Epithelial cell of proximal tubule (primary cell): Measurements from ENCODE around the gene KLF16. TPM values are rescaled to one million over a fixed set of nuclear protein-coding genes. Genes with fewer than 3 reads are reported as not detected.

Experiments used
- DNase-seq: peaks from one replicate; pipeline ENCODE4 v3.0.0-alpha.2; 2011; ENCODE audit warnings: low read depth
- H3K4me3 ChIP-seq: 2 replicates; pipeline ENCODE4 v1.5.1; 2011; ENCODE audit warnings: low read depth, mild to moderate bottlenecking, low read length
- total RNA-seq: library from RNA; depleted of rRNA; stranded (reverse); fragments of >200 nt; gene quantifications from 2 replicates; pipeline ENCODE4 v1.2.3, GENCODE V29; 2015
- TF ChIP-seq, protein P1 (sequence below): conservative IDR thresholded peaks from 2 replicates; pipeline ENCODE4 v1.5.1; 2012; ENCODE audit warnings: low read depth, mild to moderate bottlenecking, low read length

The KLF16 gene
- total RNA-seq, 1 donor from 2014 or later = 28.1 TPM

DNA sequence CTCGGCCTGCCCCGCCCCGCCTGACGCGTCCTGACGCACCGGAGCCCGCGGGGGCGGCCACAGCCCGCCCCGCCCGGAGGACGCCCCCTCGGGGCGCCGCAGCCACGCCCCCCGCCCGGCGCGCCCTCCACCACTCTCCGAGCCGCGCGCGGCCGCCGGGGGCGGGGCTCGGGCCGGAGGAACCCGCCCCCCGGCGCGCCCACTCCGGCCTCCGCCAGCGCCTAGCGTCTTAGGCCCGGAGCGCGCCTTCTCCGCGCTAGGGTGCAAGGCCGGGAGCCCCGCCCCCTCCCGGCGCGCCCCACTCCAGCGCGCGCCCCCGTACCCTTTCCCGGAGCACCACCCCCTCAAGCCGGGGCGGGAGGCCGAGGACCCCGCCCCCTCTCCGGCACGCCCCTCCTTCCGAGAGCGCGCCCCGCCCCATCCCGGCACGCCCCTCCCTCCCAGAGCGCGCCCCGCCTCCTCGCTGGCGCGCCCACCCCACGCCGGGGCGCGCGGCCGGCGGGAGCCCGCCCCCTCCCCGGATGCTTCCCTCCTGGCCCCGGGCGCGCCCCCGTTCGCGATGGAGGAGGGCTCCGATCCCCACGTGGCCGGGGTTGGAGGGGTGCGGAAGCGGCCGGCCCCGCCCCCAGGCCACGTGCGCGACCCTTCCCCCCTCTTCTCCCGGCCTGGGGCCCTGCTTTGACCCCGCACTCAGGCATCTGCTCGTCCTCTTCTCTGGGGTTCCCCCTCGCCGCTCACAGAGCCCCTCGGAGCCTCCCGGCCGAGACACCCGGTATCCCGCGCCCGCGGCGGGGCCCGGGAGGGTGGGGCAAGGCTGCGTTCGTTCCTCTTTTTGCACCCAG lies 480 bp upstream of the KLF16 start:
- TF ChIP-seq, protein P1, sequence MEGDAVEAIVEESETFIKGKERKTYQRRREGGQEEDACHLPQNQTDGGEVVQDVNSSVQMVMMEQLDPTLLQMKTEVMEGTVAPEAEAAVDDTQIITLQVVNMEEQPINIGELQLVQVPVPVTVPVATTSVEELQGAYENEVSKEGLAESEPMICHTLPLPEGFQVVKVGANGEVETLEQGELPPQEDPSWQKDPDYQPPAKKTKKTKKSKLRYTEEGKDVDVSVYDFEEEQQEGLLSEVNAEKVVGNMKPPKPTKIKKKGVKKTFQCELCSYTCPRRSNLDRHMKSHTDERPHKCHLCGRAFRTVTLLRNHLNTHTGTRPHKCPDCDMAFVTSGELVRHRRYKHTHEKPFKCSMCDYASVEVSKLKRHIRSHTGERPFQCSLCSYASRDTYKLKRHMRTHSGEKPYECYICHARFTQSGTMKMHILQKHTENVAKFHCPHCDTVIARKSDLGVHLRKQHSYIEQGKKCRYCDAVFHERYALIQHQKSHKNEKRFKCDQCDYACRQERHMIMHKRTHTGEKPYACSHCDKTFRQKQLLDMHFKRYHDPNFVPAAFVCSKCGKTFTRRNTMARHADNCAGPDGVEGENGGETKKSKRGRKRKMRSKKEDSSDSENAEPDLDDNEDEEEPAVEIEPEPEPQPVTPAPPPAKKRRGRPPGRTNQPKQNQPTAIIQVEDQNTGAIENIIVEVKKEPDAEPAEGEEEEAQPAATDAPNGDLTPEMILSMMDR = no peak
- DNase-seq = no peak

DNA sequence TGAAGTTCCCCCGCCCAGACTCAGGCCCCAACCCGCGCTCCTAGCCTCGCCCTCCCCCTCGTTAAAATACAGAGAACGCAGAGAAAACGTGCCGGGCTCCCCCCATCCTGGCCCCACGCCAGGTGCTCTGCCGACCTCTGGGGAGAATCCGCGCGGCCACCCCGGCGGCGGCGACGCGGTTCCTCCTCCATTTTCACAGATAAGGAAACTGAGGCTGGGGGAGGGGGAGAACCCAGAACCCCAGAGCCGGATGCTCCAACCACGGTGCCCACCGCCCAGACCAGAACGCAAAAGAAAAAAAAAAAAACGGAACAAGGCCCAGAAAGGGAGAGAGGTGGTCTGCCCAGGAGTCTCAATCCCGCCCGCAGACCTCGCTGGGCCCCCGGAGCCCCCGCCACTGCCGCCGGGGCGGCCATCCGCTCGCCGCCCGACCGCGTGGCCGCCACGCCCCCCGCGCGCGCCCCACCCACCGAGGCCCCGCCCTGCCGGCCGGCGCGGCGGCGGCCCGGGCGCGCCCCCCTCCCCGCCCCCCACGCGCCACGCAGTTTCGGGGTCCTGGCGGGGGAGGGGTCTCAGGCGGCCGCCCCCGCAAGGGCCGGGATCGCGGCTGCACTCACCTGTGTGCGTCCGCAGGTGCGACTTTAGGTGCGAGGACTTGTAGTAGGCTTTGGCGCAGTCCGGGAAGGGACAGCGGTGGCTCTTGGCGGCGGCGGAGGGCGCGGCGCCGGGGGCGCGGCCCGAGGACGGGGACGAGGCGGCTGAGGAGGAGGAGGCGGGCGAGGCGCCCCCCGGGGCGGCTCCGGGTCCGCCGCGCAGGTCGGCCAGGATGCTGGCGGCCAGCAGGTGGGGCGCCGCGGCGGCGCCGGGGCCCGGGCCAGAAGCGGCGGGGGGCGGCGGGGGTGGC lies 703 bp downstream of the KLF16 start:
- no peak for DNase-seq
- TF ChIP-seq, protein P1 = no peak
- peak overlapping the region; percentile 92 for H3K4me3 ChIP-seq

More for the DNA sequence above, 480 bp upstream of the KLF16 start:
- peak overlapping the region; percentile 85 for H3K4me3 ChIP-seq

DNA sequence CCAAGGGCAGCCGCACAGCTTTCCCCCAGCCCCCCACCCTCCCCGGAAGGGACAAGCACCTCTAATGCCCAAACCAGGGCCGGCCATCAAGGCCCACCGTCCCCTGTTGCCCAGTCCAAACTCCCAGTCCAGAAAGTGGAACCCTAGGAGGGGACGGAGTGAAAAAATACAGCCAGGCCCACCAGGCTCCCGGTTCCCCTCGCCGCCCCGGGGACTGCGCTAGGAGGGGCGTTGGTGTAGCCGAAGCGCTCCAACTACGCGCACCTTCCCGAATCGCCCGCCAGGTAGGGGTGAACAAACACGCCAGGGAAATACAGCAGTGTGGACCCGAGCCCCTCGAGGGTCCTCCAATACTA lies 1.3 kb downstream of the KLF16 start:
- TF ChIP-seq, protein P1 = no peak
- DNase-seq = no peak
- peak overlapping the region; percentile 92 for H3K4me3 ChIP-seq

- no peak for DNase-seq
- peak overlapping the region; percentile 92 for H3K4me3 ChIP-seq
- TF ChIP-seq, protein P1 = no peak
Measured at GRCh38 chr19:1861599-1862031, 1.8 kb downstream of the KLF16 start.

DNA sequence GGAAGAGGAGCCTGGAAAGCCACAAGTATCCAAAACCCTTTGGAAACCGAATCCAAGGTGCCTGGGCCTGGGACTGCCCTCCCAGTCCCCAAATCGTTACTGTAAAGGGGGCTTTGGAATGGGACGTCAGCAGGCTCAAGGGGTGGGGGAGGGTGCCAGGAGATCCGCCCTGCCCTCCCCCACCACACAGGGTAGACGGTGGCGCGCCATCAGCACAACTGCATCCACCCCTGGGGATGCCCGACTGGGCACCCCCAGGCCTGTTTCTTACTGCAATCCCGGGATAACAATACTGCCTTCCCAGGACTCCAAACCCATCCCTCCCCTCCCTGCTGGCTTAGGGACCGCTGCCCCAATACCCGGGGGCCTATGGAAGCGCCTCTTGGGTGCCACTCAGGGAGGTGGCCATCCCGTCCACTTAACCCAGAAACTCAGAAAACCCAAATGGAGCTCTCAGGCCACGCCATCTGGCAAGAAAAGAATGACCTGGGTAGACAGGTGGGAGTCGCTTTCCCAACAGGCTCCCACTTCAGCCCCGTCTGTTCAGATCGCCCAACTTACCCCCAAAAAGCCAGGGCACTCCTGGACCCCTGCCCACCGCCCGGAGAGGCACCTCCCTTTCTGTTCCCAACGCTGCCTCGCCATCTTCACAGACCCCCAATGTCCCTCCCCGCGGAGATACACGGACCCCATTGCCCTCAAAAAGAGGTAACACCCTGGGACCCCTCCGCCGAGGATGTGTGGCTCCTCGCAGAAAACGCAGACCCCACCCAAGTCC lies 2.4 kb downstream of the KLF16 start:
- H3K4me3 ChIP-seq = peak overlapping the region; percentile 92
- TF ChIP-seq, protein P1 = no peak
- no peak for DNase-seq

DNA sequence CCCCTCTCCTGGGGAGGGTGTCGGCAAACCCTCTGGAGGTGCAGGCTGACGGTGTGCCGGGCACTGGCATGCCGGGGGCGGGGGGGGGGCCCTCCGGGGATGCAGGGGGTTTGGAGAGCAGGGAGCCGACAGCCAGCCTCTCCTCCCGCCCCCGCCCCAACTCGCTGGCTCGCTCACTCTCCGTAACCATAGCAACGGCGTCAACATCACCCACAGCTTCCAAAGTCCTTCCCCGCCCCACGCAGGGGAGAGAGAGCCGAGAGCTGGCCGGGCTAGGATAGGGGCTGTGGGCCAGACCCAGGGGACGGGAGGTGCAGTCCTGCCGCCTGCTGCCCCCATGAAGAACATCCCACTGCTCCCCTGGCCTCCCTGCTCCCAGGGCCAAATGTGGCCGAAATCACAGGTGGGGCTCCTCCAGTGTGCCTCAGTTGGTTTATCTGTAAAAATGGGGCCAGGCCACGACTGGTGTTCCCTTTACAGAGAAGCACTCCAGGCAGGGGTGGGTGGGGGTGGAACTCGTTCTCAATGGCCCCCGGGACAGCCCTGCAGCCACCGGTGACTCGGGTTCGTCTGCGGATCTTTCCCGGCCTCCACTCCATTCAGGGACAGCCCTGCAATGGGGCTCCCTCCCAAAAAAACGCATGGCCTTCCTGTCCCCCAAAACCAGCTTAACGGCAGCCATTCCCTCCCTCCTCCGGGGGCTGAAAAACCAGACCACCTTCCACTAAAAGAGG lies 3.2 kb downstream of the KLF16 start:
- no peak for DNase-seq
- TF ChIP-seq, protein P1 = no peak
- peak overlapping the region; percentile 92 for H3K4me3 ChIP-seq
